Pancreas (tissue), 10 donors: ENCODE results near the gene IGSF3. TPM values are rescaled to one million over a fixed set of nuclear protein-coding genes. Genes with fewer than 3 reads are reported as not detected.

Experiments
- ATAC-seq, 4 donors: fragments of 200-7000 bp; cut with Tn5 transposase; one replicate each; pipeline versions ENCODE4 v1.8.0 to v1.9.1; 2020; ENCODE audit warnings: mild to moderate bottlenecking in 4 of 4, moderate library complexity in 4 of 4
- DNase-seq, 6 donors: peaks; one replicate each; pipeline ENCODE4 v3.0.0-alpha.2; 2020
- FAIRE-seq: peaks from 2 replicates; lab custom pipeline; 2012; peaks lifted over from hg19 to GRCh38; lab: Jason Lieb, UNC
- H3K27ac ChIP-seq, 4 donors: fragments of 200-600 bp; sonication (generic); 1 replicate in 3 of 4; 2 replicates in 1 of 4; pipeline versions ENCODE4 v1.5.0 to v1.8.0; 2020
- H3K27me3 ChIP-seq, 4 donors: fragments of 200-600 bp; one replicate each; pipeline ENCODE4 v1.8.0; 2021
- H3K36me3 ChIP-seq, 3 donors: fragments of 200-600 bp; sonication (generic) in 1 of 3; one replicate each; pipeline versions ENCODE4 v1.5.0 to v1.8.0; 2020 to 2021
- H3K4me1 ChIP-seq, 3 donors: fragments of 200-600 bp; one replicate each; pipeline ENCODE4 v1.8.0; 2021
- H3K4me3 ChIP-seq, 4 donors: fragments of 200-600 bp; sonication (generic) in 2 of 4; one replicate each; pipeline versions ENCODE4 v1.5.0 to v1.8.0; 2020 to 2021
- H3K9me3 ChIP-seq, 4 donors: fragments of 200-600 bp; one replicate each; pipeline ENCODE4 v1.8.0; 2021
- WGBS, 2 donors: extraction: QIAGEN DNeasy Blood & Tissue Kit; methylation state at CpG; one replicate each; pipeline ENCODE4 v1.1.7; 2013; 5-methylcytosine and 5-hydroxymethylcytosine counted together
- intact Hi-C, 3 donors: fragments of 100-400 bp; cut with DNase I; formaldehyde crosslinking; loops; one replicate each; pipeline versions ENCODE4 v1.11.1 to v1.14.2; 2022
- polyA plus RNA-seq, 2 donors: library from polyadenylated mRNA; stranded (reverse); fragments of 200-250 nt; gene quantifications; one replicate each; pipeline ENCODE4 v1.2.3, GENCODE V29; 2013
- total RNA-seq, 6 donors: library from RNA; stranded (reverse); fragmentation: NEBNext Ultra II Directional in 4 of 6; extraction: Animal tissue kit (Norgen Biotek cat#: 25700) in 4 of 6; gene quantifications; one replicate each; pipeline versions ENCODE4 v1.2.1 to v1.2.4, GENCODE V29; 2021 to 2023
- TF ChIP-seq, protein P1 (sequence below), 4 donors: fragments of 200-600 bp; sonication (generic) in 3 of 4; IDR thresholded peaks; one replicate each; pipeline versions ENCODE4 v1.5.0 to v1.8.0; 2021; ENCODE audit warnings: antibody characterized with exemption in 4 of 4
- donor health status: healthy with polysubstance abuse.
- donor health status: DM: no; HTN: no; CAD: no; lungs with moderate emphysema.
- donor health status: DM: no; HTN: no; CAD: no.
- donor health status: control.
- donor health status: control.
- donor health status: Bipolar disorder and iron deficiency.
- donor health status: DM: yes; HTN: yes; CAD: no.
- donor health status: DM: no; HTN: no; CAD: no.
- donor health status: DM: no; HTN: no; CAD: no.
- donor health status: DM: yes; HTN: yes; CAD: no.

IGSF3 gene
- total and polyA plus RNA-seq, 8 donors, result 1.8 to 10.5 (median 2.7) TPM

DNA sequence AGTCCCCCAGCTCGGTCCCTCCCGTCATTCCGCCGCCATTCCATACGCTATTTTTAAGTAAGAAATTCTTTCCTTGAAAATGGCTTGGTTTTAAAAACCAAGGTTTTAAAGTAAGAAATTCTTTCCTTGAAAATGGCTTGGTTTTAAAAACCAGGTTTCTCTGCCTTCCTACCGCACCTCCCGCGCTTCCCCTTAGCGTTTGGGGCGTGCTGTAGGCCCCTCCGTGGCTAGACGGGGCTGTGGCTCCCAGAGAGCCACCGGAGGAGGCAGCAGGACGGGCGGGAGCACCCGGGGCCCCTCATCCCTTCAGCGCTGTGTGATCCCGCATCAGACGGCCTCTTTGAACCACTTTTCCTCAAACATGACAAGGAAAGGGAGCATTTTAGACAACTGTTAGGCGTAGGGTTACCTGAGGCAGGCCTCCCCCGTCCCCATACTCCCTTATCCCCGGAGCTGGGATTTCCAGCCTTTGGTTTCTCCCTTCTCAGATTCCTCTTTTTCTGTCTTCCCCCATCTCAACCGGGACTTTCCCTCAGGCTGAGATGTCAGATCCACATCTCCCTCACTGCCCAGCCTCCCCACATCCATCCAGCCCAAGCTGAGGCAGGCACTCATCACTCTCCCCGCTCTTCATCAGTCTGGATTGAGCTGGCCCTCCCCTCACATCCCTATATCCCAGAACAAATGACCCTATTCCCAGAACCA, 96.2 kb downstream of the IGSF3 start:
- Histone ChIP-seq H3K27me3 (peaks cover 0 to 14% (median 3%) of the 10 kb centered on the region in 4 donors), H3K36me3 (no peaks in the 10 kb centered on the region), H3K4me3 (peak overlapping the region; percentile 60 to 90 (median 73)), H3K9me3 (no peaks in the 10 kb centered on the region), H3K27ac (peak overlapping the region; percentile 86 to 94 (median 92)), H3K4me1 (no peaks in the 10 kb centered on the region)
- WGBS, 2 donors, result 17 to 18% methylated on average over 24 of the region's 24 CpGs
- FAIRE-seq, result no peak
- no peak for DNase-seq
- TF ChIP-seq, protein P1, sequence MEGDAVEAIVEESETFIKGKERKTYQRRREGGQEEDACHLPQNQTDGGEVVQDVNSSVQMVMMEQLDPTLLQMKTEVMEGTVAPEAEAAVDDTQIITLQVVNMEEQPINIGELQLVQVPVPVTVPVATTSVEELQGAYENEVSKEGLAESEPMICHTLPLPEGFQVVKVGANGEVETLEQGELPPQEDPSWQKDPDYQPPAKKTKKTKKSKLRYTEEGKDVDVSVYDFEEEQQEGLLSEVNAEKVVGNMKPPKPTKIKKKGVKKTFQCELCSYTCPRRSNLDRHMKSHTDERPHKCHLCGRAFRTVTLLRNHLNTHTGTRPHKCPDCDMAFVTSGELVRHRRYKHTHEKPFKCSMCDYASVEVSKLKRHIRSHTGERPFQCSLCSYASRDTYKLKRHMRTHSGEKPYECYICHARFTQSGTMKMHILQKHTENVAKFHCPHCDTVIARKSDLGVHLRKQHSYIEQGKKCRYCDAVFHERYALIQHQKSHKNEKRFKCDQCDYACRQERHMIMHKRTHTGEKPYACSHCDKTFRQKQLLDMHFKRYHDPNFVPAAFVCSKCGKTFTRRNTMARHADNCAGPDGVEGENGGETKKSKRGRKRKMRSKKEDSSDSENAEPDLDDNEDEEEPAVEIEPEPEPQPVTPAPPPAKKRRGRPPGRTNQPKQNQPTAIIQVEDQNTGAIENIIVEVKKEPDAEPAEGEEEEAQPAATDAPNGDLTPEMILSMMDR (IDR thresholded peaks at IDR 0.05), result no peak
- intact Hi-C loops, result no loop called here
- ATAC-seq, result no peak

DNA sequence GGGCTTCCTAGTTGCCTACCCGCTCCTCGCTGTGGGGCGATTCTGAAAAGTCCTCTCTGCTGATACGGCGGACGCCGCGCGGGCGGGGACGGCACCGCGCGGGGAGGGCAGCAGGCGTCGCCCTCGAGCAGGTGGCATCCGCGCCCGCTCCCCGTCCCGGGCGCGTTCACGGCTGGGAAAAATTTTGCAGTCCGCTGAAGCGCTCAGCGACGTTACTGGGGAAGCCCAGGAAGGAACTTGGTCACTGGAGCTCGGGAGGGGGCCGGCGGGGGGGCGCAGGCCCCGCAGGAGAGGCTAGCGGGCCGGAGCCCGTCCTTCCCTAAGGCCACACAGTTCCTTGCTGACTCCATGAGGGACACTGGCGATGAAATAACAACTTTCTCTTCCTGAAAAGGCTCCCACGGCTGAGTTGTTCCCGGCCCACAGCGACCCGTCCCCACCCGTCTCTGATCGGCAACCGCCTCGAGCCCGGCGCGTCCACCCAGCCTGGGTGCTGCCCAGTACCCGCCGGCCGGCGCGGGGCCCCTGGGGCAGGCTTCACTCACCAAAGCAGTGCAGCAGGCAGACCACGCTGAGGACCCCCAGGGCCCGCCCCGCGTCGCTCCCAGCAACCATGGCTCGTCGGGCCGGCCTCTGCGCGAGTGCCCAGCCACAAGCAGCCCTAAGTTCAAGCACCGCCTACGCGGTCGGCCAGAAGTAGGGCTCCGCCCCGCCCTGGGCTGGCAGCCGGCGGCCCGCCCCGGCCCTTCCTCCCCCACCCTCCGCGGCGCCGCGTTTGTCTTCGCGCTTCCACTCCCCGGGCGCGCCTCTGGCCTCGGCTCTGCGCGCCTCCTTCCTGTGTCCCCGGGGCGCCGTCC, 96.9 kb downstream of the IGSF3 start, which contains the start of gene CD58:
Gene CD58, minus strand, starts transcription at position 669 of the 857 bp plus-strand sequence. Its CDS starts 54 bp downstream, at position 615.
- H3K36me3 ChIP-seq, result no peaks in the 10 kb centered on the region
- peaks cover 0 to 14% (median 3%) of the 10 kb centered on the region in 4 donors for H3K27me3 ChIP-seq
- DNase-seq (peak; percentile 75 to 91 (median 84)), FAIRE-seq (no peak), ATAC-seq (peak; percentile 89 to 94 (median 90))
- no peaks in the 10 kb centered on the region for H3K9me3 ChIP-seq
- H3K4me1 ChIP-seq, result no peaks in the 10 kb centered on the region
- intact Hi-C loops, result no loop called here
- H3K27ac ChIP-seq, result peak within 1 kb of the TSS; percentile 86 to 94 (median 92)
- TF ChIP-seq, protein P1 (IDR thresholded peaks at IDR 0.05), result peak; percentile 47 to 71 (median 60)
- WGBS, 2 donors, result 1% methylated on average over 76 to 90 of the region's 90 CpGs
- H3K4me3 ChIP-seq, result peak within 1 kb of the TSS; percentile 60 to 90 (median 73)

DNA sequence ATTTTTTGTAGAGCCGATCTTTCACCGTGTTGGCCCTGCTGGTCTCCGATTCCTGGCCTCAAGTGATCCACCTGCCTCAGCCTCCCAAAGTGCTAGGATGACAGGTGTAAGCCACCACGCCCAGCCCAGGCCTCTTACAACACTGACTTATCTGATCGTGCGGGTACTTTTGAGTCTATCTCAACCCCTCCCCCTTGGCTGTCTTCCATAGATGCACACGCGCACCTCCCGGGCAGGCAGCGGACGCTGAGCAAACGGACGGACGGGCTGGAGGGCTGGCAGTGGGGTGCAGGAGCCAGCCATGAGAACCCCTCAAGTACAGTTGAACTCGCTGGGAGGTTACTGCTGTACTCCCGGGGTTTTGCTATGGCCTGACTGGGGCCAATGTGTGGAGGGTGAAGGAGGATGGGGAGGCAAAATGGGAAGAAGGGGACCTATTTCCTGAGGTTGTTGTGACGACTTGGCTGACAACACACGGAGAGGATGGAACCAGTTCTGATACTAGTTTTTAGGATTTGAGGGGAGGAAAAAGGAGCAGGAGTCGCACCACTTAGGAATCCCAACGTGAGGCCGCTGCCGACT, 97.7 kb downstream of the IGSF3 start:
- 28 to 30% methylated on average over 22 of the region's 22 CpGs for WGBS, 2 donors
- TF ChIP-seq, protein P1 (IDR thresholded peaks at IDR 0.05), result no peak

DNA sequence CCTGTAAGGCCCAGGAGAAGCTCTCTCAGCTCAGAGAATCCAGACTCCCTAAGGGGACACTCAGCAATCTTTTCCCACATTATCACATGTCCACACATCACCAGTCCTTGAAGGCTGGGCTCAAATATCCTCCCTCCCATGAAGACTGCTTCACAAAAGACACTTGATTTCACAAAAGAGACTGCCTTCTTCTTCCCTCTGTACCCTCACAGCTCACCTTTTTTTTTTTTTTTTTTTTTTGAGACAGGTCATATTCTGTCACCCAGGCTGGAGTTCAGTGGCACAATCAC, 98.2 kb downstream of the IGSF3 start:
- peaks cover 0 to 10% (median 3%) of the 10 kb centered on the region in 4 donors for H3K27me3 ChIP-seq
- no peaks in the 10 kb centered on the region for H3K36me3 ChIP-seq
- TF ChIP-seq, protein P1 (IDR thresholded peaks at IDR 0.05), result no peak
- no peaks in the 10 kb centered on the region for H3K4me1 ChIP-seq
- no peak overlapping the region for H3K4me3 ChIP-seq
- no peak overlapping the region for H3K27ac ChIP-seq
- no peaks in the 10 kb centered on the region for H3K9me3 ChIP-seq
- DNase-seq (no peak), ATAC-seq (no peak), FAIRE-seq (no peak)
- intact Hi-C loops, result no loop called here

More for the DNA sequence above, 97.7 kb downstream of the IGSF3 start:
- FAIRE-seq (no peak), DNase-seq (peak in 5 of 6 donors; percentile 33 to 60 (median 47)), ATAC-seq (peak in 3 of 4 donors; percentile 0 to 4 (median 2))
- Histone ChIP-seq H3K9me3 (no peaks in the 10 kb centered on the region), H3K27me3 (peaks cover 0 to 11% (median 3%) of the 10 kb centered on the region in 4 donors), H3K27ac (peak overlapping the region; percentile 86 to 94 (median 92)), H3K4me3 (peak overlapping the region; percentile 60 to 90 (median 73)), H3K4me1 (no peaks in the 10 kb centered on the region), H3K36me3 (no peaks in the 10 kb centered on the region)
- intact Hi-C loops, result no loop called here
